Fibroblast of skin of abdomen (primary cell): Measurements from ENCODE around the gene TDP1.
"Not testable (repeated sequence)": the region's sequence is repeated elsewhere in the genome, so short reads cannot be mapped to it uniquely, and the experiment has no call there.

ENCODE experiments used
- DNase-seq: peaks from one replicate; pipeline ENCODE4 v3.0.0-alpha.2; 2013

The TDP1 gene

GRCh38 chr14:90053044-90053443, 97.3 kb downstream of the TDP1 start:
- DNase-seq = no peak

DNA sequence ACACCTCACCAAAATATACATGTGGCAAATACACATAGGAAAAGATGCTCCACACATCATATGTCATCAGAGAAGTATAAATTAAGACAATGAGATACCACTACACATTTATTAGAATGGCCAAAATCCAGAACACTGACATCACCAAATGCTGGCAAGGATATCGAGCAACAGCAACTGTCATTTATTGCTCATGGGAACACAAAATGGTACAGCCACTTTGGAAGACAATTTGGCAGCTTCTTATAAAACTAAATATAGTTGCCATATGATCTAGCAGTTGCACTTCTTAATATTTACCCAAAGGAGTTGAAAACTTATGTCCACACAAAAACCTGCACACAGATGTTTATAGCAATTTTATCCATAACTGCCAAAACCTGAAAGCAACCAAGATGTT, 99.1 kb downstream of the TDP1 start:
- no peak for DNase-seq

DNA sequence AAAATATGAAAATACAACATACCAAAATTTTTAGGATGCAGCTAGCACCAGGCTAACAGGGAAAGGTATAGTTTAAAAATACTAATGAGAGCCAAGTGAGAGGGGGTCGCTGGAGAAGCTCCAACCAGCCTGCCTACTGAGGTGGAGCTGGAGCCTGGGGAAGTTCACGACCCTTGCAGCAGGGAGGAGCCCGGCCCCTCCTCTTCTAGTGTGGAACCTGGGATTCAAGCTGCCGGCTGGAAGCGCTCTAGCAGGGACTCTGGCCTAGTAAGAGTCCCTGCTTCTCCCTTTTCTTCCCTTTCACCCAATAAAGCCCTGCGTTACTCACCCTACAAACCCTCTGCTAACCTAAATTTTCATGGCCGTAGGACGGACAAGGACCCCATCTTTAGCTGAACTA, 101.1 kb downstream of the TDP1 start:
- DNase-seq = no peak

- no peak for DNase-seq
These were observed 103.2 kb downstream of the TDP1 start for GRCh38 chr14:90058876-90059458.

DNA sequence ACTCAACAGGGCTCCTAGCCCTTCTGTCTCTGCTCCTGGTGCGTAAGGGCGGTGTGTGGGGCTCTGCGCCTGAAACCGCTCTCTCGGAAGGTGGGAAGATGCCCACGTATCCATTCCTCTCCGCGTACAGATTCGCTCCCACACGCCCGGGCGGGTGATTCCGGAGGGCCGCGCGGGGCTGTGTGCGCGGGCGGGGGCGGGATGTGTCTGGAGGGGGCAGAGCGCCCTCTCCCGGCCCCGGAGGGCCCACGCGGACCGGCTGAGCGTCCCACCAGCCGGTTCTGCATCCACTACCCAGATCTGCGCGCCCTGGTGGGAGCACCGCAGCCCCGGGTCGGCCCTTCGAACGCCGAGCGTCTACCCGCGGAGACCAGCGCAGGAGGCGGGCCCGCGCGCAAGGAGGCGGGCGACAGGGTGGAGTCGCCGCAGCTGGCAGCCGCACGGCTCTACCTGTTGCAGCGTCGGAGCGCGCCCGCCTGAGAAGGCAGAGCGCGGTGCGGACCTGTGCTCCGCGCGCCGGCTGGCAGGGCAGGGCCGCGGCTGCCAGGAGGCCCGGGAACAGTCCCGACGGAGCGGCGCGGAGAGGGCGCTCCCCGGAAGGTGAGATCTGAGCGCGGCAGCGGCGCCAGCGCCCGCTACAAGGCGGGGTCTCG, 104.7 kb downstream of the TDP1 start:
- peak; percentile 40 for DNase-seq

- no peak for DNase-seq
These were observed 105.4 kb downstream of the TDP1 start for GRCh38 chr14:90060965-90061684.

DNA sequence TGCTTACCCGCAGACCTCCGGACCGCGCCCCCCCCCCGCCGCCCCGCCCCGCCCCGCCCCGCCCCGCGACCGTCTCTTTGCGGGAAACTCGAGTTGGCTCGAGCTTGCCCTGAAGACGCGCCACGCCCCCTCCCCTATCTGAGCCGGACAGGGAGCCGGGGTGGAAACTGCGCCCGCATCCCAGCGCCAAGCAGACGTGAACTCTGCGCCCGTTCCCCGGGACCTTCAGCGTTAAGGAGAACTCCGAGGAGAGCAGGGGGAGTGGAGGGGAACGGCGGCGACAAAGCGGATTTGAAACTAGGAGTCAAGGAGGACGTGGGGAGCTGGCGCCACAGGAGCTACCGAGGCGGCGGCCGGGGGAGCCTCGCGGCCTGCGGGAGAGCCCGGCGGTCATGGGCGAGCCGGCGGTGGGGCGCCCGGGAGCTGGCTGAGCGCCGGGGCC, 106.0 kb downstream of the TDP1 start, which contains the start of gene KCNK13:
KCNK13 (plus strand) TSS at position 310 of the 442 bp plus-strand sequence. CDS start 212 bp downstream, outside the sequence.
- no peak for DNase-seq

GRCh38 chr14:90062127-90062794, 106.5 kb downstream of the TDP1 start:
- no peak for DNase-seq

- DNase-seq = no peak
These were observed 107.3 kb downstream of the TDP1 start for GRCh38 chr14:90062822-90063539.

- no peak for DNase-seq
These were observed 116.6 kb downstream of the TDP1 start for GRCh38 chr14:90072350-90072749.

DNA sequence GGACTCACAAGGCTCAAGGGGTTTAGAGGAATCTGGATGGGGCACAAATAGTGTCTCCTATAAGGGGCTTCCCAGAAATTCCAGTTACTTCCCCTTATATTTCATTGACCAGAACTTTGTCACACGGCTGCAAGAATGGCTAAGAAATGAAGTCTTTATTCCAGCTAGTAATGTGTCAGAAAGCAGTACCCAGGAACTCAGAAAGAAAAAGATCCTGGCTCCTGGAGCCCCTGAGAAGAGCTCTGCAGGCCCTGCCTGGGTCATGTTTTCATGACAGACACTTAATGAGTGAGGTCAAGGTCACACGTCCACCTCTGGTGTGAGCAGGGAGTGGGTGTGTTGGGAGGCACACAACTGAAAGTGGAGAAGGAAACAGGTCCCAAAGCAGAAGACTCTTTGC, 123.8 kb downstream of the TDP1 start:
- no peak for DNase-seq

DNA sequence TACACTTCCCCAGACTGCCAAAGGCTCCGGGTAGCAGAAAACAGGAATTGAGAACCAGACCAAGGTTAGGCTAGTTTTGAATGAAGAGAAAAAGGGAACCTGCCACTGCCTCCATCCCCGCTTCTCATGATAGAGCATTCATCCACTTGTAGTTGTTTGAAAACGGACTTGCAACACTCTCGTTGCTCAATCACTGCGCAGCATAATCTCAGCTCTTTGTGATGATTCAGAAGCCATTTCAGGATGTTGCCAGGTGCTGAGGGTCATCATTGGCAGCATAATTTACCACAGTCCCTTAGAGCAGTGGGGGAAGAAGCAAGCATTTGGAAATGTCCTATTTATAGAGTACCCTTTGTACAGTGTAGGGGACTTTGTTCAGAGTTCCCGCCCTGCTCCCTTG, 131.7 kb downstream of the TDP1 start:
- DNase-seq = peak; percentile 9

DNA sequence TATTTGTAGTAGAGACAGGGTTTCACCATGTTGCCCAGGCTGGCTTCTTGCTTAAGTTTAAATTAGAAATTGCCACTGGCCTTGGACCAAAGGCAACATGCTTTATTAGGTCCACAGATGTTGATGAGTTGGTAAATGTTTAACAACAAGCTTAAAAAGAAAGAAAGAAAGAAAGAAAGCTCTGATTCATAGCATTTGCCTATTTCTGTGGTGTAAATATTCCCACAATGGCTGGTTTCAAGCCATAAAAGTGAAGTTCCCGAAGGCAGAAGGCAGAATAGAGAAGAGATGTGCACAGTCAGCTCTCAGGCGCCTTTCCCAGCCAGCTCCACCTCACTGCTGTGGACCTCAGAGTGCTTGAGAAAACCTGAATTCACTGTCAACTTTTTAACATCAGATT, 132.4 kb downstream of the TDP1 start:
- no peak for DNase-seq

- not testable (repeated sequence) for DNase-seq
These were observed 133.8 kb downstream of the TDP1 start for GRCh38 chr14:90089486-90089885.

- DNase-seq = peak; percentile 57
These were observed 135.7 kb downstream of the TDP1 start for GRCh38 chr14:90091393-90091792.

DNA sequence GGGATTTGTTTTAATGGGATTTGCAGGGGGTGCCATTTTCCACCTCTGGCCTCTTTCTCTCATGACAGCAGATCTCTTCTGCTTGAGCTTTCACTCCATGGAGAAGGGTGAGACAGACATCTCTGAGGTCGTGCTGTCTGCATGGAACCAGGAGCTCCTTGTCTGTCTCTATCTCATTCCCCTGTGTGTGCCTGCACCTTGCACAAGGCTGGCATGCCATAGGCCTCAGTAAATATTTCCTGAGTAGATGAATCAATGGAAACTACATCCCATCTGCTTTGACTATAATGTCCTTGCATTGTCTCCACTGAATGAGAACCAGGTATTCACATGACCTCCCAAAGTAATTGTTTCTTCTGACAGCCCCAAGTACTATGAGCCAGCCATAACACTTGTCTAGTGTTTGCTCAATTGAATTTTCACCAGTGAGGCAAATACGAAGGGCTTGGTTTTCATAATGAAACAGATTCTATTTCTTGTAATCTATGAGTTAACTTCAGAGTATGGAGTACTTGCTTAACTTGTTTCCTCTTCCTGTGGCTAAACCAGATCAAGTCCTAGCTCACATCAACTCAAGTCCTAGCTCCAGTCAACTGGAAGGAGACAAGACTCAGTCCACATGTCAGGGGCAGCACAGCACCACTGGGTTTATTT, 138.3 kb downstream of the TDP1 start:
- DNase-seq = no peak
